Measurements from ENCODE around the gene TMED1.
A peak's percentile ranks its signal among the peaks of the same experiment; 100 is the strongest.

The TMED1 gene

DNA sequence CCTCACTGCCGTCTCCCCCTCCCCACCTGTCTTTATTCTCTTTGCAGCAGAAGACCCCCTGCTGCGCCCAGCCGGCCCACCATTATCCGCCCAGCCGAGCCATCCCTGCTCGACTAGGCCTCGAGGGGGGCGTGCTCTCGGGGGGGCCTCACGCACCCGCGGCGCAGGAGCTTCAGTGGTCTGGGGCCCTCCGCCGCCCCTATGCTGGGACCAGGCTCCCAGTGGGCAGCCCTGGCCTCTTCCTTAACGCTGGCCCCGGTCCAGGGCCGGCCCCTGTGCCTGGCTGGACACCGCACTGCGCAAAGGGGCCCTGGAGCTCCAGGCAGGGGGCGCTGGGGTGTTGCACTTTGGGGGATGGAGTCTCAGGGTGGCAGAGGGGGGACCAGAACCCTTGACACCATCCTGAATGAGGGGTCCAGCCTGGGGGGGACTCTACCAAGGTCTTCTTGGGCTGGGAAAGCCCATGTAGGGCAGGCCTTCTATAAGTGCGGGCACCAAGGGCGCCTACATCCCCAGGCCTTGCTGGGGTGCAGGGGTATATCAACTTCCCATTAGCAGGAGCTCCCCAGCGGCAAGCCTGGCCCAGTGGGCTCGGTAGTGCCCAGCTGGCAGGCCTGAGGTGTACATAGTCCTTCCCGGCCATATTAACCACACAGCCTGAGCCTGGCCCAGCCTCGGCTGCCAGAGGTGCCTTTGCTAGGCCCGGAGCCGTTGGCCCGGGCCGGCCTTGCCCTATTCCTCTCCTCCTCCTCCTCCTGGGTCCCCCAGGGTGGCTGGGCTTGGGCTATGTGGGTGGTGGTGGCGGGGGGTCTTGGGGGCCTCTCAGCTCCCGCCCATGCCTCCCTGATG lies 4.9 kb downstream of the TMED1 start:
- DNase-seq, result no peak

DNA sequence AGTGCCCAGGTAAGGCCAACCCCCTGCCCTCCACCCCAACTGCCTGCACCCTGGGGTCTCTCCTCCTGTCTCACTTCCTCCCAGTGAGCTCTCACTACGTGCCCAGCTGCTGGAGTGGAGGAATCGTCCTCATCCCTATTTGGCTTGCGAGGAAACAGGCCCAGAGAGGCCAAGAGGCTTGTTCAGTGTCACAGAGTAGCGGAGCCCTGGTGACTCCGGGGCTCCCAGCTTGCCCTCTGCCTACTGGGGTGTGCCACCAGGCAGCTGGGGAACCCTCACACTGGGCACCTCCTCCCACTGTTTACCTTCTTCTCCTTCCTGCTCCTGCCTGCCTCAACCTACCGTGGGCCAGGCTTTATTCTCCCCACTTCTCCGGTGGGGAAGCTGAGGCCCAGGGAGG lies 5.6 kb downstream of the TMED1 start:
- DNase-seq, result no peak

DNA sequence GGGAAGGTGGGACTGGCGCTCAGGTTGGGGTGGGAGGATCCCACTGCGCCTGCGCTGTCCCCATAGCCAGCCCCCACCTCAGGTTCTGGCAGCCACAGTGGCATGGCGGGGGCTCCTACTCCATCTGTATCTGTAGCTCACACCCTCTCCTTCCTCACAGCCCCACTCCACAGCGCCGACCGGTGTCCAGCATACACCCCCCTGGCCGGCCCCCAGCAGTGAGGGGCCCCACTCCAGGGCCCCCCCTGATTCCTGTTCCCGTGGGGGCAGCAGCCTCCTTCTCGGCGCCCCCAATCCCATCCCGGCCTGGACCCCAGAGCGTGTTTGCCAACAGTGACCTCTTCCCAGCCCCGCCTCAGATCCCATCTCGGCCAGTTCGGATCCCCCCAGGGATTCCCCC lies 6.0 kb downstream of the TMED1 start:
- DNase-seq, result no peak

DNA sequence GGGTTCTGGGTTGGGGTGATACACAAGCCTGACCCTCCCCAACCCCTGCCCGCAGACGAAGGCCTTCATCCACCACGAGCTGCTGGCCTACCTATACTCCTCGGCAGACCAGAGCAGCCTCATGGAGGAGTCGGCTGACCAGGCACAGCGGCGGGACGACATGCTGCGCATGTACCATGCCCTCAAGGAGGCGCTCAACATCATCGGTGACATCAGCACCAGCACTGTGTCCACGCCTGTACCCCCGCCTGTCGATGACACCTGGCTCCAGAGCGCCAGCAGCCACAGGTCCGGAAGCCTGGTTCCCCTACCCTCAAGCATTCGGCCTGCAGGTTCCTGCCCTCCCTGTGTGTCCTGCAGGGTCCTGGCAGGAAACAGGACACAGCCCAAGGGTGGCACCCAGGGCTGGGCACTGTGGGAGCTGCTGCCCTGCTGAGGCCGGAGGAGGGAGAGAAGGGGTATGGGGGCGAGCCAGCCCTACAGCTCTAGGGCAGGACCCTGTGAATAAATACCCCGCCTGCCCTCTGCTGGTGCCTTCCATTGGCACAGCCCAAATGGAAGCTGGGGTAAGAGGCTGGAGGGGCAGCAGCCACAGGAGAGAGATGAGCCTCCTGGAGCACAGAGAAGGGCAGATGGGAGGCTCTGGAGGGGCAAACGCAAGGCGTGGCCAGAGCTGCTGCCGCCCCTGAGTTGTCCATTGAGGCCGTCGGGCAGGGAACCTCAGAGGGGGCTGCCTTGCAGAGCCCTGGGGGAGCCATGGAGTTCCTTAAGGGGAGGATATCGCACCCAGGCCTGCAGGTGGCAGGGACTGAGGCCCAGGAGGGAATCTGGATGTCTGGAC lies 6.8 kb downstream of the TMED1 start:
- no peak for DNase-seq

DNA sequence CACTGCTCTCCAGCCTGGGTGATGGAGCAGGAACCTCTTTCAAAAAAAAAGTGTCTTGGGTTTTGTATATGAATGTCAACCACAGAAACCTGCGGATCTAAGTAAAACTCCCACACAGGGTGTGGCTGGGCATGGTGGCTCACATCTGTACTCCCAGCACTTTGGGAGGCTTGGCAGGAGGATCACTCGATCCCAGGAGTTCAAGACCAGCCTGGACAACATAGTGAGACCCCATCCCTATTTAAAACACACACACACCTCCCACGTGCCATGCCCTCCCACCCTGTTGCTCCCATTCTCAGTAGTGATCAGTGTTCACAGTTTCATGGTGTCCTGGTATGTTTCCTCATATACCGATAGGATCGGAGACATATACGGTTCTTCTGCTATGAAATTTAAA lies 9.2 kb downstream of the TMED1 start:
- no peak for DNase-seq

- no peak for DNase-seq
Measured at GRCh38 chr19:10826231-10826630, 9.8 kb downstream of the TMED1 start.

DNA sequence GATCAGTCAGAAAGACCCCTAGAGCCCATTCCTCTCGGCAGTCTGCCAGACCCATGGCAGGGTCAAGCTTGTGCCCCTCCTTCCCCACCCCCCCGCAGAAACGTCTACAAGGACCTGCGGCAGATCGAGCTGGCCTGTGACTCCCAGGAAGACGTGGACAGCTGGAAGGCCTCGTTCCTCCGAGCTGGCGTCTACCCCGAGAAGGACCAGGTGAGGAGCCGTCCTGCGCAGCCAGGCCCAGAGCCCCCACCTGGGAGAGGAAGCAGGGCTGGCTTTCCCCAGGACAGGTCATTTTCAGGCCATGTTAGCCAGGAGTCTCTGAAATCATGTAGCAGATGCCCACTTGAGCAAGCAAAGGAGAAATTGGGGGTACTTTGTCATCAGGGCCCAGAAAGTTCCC lies 12.3 kb downstream of the TMED1 start:
- DNase-seq, result no peak

- DNase-seq, result no peak
Measured at GRCh38 chr19:10820173-10820572, 15.8 kb downstream of the TMED1 start.

DNA sequence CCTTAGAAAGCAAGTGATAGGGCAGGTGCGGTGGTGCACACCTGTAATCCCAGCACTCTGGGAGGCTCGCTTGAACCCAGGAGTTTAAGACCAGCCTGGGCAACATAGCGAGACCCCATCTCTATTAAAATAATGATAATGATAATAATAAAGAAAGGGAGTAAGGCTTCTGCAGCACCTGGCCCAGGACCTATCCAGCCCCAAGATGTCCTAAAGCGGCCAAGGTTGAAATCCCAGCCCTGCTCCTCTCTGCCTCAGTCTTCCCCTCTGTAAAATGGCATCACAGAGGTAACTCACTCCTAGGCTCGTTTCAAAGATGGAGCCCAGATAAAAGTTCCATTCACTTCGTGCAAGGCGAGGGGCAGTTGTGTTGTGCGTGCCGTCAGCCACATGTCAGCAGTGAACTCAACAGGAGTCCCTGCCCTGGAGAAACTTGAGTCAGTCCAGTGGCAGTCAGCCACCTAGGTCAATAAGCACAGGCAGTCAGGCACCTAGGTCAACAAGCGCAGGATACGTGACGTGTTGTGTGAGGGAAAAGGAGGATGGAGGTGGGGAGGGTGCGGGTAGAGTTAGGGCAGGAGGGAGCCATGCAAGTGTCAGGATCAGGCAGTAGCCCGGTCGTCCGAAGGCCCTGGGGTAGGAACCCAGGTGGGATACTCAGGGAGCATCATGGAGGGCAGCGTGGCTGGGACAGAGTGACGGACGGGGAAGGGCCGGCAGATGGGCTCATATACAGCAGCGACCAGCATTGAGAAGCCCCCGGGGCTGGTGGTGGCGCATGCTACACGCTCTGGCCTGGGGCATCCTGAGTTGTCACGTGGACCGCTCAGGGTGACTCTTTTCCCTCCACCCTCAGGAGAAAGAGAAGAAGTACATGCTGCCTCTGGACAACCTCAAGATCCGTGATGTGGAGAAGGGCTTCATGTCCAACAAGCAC lies 16.6 kb downstream of the TMED1 start:
- no peak for DNase-seq

GRCh38 chr19:10818301-10819123 lies 17.5 kb downstream of the TMED1 start:
- no peak for DNase-seq

- DNase-seq, result no peak
Measured at GRCh38 chr19:10817291-10818038, 18.5 kb downstream of the TMED1 start.

GRCh38 chr19:10816691-10817090 lies 19.3 kb downstream of the TMED1 start:
- DNase-seq, result no peak

GRCh38 chr19:10815969-10816644 lies 19.9 kb downstream of the TMED1 start:
- no peak for DNase-seq

DNA sequence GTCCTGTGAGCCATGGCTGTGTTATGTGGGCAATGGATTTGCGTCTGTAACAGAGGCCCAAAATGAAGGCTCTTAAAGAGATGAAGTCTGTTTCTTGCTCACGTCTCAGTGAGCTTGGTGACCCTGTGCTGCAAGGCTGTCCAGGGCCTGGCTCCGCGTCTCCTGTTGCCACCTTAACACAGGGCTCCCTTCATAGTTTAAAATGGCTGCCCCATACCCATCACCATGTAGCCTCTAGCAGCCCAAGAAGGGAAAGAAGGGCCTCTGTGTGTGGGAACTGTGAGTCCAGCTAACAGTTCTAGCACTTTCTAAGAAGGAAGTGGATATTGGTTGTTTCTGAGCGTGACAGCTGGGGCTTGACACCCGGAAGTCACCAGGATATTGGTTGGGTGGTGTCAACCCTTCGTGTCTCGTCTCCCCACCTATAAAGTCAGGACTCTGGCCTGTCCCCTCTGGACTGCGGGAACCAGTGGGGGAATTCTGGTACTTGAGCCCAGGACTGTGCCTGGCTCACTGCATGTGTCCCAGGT lies 20.9 kb downstream of the TMED1 start:
- DNase-seq, result no peak

GRCh38 chr19:10812902-10813404 lies 23.1 kb downstream of the TMED1 start:
- DNase-seq, result peak; percentile 90

GRCh38 chr19:10812196-10812595 lies 23.8 kb downstream of the TMED1 start:
- DNase-seq, result no peak

GRCh38 chr19:10811391-10812111 lies 24.5 kb downstream of the TMED1 start:
- DNase-seq, result no peak

- DNase-seq, result peak; percentile 16
Measured at GRCh38 chr19:10809651-10810285, 26.2 kb downstream of the TMED1 start.
